Right lobe of liver (tissue), 4 donors: ENCODE measurements around the gene ROR2.

Source experiments
- CTCF ChIP-seq, 4 donors: fragments of 200-600 bp in 3 of 4; fragments of 450-650 bp in 1 of 4; IDR thresholded peaks; one replicate each; pipeline versions ENCODE4 v1.5.1 to v1.8.0; 2016 to 2022; ENCODE audit warnings: antibody characterized with exemption in 4 of 4, mild to moderate bottlenecking in 2 of 4
- POLR2A ChIP-seq: fragments of 450-650 bp; IDR thresholded peaks from one replicate; pipeline ENCODE4 v1.6.1; 2017; ENCODE audit warnings: antibody characterized with exemption, mild to moderate bottlenecking
- donor health status: DM: no; HTN: no; CAD: no.
- donor health status: DM: no; HTN: no; CAD: no.
- donor health status: DM: no; HTN: yes; CAD: no.

GRCh38 chr9:91522481-91522880 is 427.5 kb downstream of the ROR2 start:
- TF ChIP-seq POLR2A = no peak
- TF ChIP-seq CTCF (IDR thresholded peaks at IDR 0.05) = no peak
